C4-2B (cell line): ENCODE data around the gene MCF2L.

Experiments used
- ZFX ChIP-seq: fragments of 450-650 bp; IDR thresholded peaks from 2 replicates; pipeline ENCODE4 v1.6.1; 2017
- TF ChIP-seq, protein P1 (sequence below): fragments of 450-650 bp; conservative IDR thresholded peaks from 2 replicates; pipeline ENCODE4 v1.5.1; 2017; ENCODE audit warnings: mild to moderate bottlenecking

DNA sequence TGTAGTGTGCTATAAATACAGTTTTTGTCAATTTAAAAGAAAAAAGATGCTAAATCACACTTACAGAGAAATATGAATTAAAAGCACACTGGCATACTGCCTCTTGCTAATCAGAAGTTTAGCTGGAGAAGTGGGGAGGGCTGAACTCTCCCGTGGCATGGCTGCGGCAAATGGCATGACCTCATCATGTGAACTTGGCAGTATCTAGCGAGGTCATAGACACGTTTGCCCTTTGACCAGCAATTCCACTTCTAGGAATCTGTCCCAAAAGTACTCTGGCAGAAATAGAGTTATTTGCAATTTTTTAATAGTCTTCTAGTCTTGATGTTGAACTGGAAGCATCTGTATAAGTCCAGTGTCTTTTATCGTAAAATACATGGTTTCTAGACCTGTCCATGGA lies 42.0 kb upstream of the MCF2L start:
- TF ChIP-seq, protein P1, sequence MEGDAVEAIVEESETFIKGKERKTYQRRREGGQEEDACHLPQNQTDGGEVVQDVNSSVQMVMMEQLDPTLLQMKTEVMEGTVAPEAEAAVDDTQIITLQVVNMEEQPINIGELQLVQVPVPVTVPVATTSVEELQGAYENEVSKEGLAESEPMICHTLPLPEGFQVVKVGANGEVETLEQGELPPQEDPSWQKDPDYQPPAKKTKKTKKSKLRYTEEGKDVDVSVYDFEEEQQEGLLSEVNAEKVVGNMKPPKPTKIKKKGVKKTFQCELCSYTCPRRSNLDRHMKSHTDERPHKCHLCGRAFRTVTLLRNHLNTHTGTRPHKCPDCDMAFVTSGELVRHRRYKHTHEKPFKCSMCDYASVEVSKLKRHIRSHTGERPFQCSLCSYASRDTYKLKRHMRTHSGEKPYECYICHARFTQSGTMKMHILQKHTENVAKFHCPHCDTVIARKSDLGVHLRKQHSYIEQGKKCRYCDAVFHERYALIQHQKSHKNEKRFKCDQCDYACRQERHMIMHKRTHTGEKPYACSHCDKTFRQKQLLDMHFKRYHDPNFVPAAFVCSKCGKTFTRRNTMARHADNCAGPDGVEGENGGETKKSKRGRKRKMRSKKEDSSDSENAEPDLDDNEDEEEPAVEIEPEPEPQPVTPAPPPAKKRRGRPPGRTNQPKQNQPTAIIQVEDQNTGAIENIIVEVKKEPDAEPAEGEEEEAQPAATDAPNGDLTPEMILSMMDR: no peak
- no peak for TF ChIP-seq ZFX
